ENCODE results near the gene CACNG8.

DNA sequence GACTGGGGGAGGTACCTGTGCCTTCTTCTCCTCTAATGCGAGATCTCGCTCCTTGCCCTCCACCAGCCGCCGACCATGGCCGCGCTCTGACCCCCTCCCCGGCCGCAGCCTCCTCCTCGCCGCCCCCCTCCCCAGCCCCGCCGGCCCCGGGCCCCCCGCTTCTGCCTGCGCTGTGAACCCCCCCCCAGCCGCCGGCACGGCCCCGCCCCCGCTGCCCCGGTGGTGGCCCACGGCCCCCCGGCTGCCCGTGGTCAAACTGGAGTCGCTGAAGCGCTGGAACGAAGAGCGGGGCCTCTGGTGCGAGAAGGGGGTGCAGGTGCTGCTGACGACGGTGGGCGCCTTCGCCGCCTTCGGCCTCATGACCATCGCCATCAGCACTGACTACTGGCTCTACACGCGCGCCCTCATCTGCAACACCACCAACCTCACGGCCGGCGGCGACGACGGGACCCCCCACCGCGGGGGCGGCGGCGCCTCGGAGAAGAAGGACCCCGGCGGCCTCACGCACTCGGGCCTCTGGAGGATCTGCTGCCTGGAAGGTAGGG, at the start of gene CACNG8:
- TF ChIP-seq ZBTB21 (CRISPR knock-in tag; IDR thresholded peaks at IDR 0.05; ENCODE audit: borderline replicate concordance) (no peak), OVOL2 (CRISPR knock-in tag; IDR thresholded peaks at IDR 0.05; ENCODE audit: borderline replicate concordance) (no peak), CREB1 (CRISPR knock-in tag; IDR thresholded peaks at IDR 0.05) (no peak), CREM (CRISPR knock-in tag; IDR thresholded peaks at IDR 0.05) (no peak), NFYB (CRISPR knock-in tag; conservative IDR thresholded peaks at IDR 0.05; ENCODE audit: low read depth) (no peak), ETV6 (CRISPR knock-in tag; IDR thresholded peaks at IDR 0.05) (no peak), ZNF396 (CRISPR knock-in tag; IDR thresholded peaks at IDR 0.05; ENCODE audit: borderline replicate concordance) (no peak), CBFB (CRISPR knock-in tag; IDR thresholded peaks at IDR 0.05; ENCODE audit: low read depth) (no peak), ATF1 (CRISPR knock-in tag; IDR thresholded peaks at IDR 0.05) (no peak)
- TF ChIP-seq, protein P1, sequence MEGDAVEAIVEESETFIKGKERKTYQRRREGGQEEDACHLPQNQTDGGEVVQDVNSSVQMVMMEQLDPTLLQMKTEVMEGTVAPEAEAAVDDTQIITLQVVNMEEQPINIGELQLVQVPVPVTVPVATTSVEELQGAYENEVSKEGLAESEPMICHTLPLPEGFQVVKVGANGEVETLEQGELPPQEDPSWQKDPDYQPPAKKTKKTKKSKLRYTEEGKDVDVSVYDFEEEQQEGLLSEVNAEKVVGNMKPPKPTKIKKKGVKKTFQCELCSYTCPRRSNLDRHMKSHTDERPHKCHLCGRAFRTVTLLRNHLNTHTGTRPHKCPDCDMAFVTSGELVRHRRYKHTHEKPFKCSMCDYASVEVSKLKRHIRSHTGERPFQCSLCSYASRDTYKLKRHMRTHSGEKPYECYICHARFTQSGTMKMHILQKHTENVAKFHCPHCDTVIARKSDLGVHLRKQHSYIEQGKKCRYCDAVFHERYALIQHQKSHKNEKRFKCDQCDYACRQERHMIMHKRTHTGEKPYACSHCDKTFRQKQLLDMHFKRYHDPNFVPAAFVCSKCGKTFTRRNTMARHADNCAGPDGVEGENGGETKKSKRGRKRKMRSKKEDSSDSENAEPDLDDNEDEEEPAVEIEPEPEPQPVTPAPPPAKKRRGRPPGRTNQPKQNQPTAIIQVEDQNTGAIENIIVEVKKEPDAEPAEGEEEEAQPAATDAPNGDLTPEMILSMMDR (IDR thresholded peaks at IDR 0.05) = no peak
- TF ChIP-seq, protein P2, sequence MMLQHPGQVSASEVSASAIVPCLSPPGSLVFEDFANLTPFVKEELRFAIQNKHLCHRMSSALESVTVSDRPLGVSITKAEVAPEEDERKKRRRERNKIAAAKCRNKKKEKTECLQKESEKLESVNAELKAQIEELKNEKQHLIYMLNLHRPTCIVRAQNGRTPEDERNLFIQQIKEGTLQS (CRISPR knock-in tag; conservative IDR thresholded peaks at IDR 0.05) = no peak
- TF ChIP-seq, protein P3, sequence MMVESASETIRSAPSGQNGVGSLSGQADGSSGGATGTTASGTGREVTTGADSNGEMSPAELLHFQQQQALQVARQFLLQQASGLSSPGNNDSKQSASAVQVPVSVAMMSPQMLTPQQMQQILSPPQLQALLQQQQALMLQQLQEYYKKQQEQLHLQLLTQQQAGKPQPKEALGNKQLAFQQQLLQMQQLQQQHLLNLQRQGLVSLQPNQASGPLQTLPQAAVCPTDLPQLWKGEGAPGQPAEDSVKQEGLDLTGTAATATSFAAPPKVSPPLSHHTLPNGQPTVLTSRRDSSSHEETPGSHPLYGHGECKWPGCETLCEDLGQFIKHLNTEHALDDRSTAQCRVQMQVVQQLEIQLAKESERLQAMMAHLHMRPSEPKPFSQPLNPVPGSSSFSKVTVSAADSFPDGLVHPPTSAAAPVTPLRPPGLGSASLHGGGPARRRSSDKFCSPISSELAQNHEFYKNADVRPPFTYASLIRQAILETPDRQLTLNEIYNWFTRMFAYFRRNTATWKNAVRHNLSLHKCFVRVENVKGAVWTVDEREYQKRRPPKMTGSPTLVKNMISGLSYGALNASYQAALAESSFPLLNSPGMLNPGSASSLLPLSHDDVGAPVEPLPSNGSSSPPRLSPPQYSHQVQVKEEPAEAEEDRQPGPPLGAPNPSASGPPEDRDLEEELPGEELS (CRISPR knock-in tag; IDR thresholded peaks at IDR 0.05) = no peak
- TF ChIP-seq, protein P4, sequence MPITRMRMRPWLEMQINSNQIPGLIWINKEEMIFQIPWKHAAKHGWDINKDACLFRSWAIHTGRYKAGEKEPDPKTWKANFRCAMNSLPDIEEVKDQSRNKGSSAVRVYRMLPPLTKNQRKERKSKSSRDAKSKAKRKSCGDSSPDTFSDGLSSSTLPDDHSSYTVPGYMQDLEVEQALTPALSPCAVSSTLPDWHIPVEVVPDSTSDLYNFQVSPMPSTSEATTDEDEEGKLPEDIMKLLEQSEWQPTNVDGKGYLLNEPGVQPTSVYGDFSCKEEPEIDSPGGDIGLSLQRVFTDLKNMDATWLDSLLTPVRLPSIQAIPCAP (CRISPR knock-in tag; IDR thresholded peaks at IDR 0.05) = no peak
- TF ChIP-seq, protein P5, sequence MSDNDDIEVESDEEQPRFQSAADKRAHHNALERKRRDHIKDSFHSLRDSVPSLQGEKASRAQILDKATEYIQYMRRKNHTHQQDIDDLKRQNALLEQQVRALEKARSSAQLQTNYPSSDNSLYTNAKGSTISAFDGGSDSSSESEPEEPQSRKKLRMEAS (CRISPR knock-in tag; IDR thresholded peaks at IDR 0.05) = no peak

Data from WTC11 (cell line).